ENCODE data around the gene PCBP4.

PCBP4 gene

DNA sequence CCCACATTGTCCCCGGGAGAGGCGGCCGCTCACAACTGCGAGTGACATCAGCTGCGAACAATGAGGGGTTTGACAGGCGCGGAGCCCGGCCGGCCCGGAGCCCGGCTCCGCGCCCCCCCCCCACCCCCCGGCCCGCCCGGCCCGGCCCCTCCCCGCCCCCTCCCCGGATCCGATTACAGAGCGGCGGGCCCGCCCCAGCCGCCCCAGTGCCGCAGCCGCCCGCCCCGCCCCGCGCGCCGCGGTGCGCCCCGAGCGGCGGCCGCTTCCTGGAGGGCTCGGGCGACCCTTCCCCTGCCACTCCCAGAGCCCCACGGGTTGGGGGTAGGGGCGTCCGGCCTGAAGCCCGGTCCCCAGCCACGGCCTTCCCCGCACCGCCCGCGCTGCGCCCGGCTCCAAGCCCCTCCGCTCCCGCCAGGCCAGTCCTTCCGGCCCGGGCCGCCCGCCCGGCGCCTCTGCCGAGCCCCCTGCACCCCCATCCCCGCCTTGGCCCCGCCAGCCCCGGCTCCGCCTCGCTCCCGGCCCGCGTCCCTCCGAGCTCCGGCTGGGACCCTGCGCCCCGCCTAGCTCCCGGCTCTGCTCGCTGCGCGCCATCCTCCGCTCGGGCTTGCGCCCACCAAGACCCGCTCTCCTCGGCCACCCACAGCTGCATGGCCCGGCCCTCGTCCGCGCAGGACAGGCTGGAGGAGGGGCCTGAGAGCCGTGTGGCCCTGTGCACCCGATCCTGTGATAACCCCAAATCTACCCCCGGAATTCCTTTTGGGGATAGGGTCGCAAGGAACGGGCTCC is at the start of gene PCBP4:
Gene PCBP4 (minus strand): TSS at position 71 of the 786 bp plus-strand sequence. CDS start 6,214 bp downstream, outside the sequence.
- in situ Hi-C loops (cut with MboI; ENCODE audit: low sequenced_read_pairs), result no loop called here

DNA sequence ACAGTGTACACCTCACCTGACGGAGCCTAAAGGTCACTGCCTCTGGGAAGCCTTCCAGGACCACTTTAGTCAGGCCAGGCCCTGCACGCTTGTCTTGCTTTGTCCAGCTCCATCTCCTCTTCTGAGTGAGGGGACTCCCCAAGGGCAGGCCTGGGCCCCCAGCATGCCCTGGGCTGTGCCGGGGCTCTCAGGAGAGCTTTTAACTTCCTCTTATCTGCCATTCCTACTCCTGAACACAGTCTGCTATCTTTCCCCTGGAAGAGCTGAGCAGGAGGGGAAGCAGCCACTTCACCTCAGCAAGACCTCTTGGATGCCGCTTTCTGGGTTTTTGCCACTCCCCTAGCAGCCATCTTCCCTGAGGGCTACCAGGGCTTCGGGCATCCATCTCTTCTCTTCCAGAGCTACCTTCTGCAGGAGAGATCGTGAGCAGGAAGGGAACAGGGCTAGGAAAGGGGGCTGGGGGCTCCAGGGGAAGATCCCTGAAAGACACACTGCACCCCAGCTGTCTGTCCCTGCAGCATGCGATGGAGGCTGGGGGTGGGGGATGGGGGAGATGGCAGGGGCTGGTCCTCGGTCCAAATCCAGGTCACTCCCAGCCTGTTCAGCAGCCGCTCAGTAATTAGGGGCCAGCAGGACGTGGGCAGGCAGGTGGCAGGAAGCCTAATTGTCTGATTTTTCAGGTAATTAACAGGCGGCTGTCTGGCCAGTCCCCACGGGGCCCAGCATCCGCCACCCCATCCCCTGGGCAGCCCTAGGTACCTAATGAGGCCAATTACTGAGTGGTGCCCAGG is 48.4 kb upstream of the PCBP4 start:
- in situ Hi-C loops (cut with MboI; ENCODE audit: low sequenced_read_pairs), result no loop called here

DNA sequence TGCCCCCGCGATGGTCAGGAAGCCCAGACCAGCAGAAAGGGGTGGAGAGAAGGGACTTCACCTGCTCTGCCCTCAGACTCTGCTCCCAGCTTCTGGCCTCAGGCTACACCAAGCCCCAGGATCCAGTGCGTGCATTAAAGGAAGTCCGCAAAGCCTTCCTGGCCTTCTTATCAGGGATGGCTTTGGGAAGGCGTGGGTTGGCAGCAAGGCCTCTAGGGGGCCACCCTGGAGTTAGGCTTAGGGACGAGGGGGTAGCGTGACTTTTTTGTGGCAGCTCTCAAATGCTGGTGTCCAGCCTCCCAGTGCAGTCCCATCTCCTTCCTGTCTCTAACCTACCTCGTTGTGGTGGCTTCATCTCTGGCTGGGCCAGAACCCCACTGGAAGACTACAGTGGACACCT is 47.4 kb upstream of the PCBP4 start:
- in situ Hi-C loops (cut with MboI; ENCODE audit: low sequenced_read_pairs), result no loop called here

DNA sequence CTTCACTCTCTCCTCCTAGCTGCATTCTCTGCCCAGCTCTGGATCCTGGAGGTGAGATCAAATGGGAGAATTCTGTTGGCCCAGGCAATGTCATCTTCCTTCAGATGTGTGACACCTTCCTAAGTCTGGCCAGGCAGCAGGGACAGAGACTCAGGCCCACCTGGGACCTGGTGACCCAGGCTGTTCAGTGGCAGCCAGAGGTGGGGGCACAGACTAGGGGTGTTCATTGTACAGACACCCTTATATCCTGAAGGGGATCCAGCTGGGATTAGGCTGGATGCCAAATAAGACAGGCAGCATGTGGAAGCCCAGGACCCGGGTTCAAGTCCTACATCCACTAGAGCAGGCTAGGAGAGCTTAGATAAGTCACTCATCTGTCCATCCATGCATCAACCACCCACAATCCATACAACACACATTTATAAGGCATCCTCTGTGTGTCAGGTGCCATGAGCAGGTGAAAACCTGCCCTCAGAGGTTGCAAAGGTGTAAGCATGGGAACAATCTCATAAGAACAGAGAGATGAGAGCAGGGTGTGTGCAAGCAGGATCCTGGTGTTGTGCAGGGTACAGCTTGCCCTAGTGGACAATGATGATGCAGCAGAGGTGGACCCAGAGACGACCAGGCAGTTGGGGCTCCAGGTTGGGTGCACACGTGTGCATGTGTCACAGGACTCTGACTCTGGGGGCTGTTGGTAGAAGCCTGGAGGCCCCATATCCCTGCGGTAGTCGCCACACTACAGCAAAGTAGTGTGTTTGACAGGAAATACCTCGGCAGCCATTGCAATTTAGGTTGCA is 46.7 kb upstream of the PCBP4 start:
- in situ Hi-C loops (cut with MboI; ENCODE audit: low sequenced_read_pairs), result no loop called here

DNA sequence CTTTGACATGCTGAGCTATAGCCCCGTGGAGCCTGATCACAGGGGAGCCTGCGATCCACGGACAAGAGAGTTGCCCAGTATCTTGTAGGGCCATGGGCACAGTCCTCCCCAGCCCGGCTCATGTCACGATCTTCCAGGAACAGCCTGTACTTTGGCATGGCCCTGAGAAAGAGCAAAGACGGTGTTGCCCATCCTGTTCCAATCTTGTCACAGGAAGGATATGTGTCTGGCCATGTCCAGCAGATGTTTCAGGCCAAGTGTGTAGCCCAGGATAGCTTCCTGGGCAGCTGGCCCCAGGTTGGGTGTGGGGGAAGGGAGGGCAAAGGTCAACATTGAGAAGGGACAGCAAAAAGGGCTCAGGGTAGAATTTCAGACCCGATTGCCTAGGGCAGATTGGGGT is 45.4 kb upstream of the PCBP4 start:
- in situ Hi-C loops (cut with MboI; ENCODE audit: low sequenced_read_pairs), result no loop called here

DNA sequence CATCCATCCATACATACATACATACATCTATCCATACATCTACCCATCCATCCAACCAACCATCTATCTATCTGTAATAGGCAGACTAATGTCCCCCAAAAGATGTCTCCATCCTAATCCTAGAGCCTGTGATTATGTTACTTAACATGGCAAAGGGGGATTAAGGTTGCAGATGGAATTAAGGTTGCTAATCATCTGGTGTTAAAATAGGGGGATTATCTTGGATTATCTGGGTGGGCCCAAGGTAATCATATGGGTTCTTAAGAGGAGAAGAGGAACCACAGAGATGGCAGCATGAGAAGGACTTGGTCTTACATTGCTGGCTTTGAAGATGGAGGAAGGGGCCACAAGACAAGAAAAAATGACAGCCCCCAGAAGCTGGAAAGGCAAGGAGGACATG is 43.2 kb upstream of the PCBP4 start:
- in situ Hi-C loops (cut with MboI; ENCODE audit: low sequenced_read_pairs), result no loop called here

DNA sequence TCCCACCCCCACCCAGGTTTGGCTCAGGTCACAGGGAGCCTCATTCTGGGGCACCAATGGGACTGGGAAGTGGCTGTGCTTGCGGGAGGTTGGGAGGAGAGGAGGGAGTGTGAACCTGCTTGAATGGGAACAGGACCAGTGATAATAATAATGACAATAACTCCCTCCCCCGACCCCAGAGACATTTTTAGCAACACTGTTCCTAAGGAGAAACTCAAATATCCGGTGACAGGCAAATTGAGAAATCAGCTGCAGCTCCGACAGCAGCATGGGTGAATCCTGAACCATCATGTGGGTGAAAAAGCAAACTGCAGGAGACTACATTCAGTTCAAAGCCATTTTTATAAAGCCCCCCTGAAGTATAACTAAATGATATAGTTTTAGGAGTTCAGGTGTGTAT is 40.0 kb upstream of the PCBP4 start:
- in situ Hi-C loops (cut with MboI; ENCODE audit: low sequenced_read_pairs), result loop anchor here (10.0 kb wide), 1 partner anchor 118 kb away; no protein-coding TSS in a partner anchor

DNA sequence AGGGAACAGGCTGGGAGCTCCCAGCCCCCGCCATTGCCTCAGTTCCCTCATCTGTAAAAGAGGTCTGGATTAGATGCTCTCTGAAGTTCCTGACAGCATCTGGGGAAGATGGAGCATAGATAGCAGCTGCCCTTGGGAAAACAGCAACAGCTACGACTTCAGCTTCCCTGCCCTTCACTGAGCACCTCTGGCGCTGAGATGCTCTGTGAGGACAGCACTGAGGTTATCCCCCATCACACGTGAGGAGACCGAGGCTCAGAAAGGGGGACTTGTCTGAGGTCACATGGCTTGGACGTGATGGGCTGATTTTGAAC is 39.5 kb upstream of the PCBP4 start:
- in situ Hi-C loops (cut with MboI; ENCODE audit: low sequenced_read_pairs), result loop anchor here (10.0 kb wide), 1 partner anchor 118 kb away; no protein-coding TSS in a partner anchor

DNA sequence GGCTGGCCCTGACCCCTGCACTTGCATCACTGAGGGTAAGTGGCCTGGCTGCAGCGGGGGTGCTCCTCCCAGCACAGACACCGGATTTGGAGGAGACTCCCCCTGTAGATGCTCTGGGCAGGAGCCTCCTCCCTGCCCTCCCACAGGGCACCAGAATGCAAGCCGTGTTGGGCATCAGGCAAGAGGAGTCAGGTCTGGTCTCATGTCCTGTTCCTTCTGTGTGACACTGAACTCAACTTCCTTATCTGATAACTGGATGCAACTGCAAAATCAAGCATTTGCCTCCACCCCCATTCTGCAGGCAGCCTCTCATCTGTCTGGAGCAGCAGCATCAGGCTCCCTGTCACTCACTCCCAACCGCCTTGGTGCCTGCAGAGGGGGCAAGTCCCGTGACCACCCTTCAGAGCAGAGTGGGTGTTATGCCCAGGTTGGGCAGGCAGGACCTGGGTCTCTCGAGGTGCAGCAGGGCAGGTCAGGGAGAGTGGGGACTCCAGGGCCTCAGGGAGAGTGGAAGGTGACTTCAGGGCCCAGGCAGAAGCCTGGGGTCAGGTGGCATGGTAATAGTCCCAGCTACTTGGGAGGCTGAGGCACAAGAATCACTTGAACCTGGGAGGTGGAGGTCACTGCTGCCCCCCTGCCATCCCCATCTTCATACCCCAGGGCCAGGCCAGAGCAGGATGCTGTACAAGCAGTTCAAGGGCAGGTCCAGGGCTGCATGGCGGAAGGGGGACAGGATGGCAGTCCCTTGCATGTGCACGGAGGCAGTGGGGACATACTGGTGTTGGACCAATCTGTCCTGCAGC is 39.0 kb upstream of the PCBP4 start:
- in situ Hi-C loops (cut with MboI; ENCODE audit: low sequenced_read_pairs), result loop anchor here (10.0 kb wide), 1 partner anchor 119 kb away; no protein-coding TSS in a partner anchor

DNA sequence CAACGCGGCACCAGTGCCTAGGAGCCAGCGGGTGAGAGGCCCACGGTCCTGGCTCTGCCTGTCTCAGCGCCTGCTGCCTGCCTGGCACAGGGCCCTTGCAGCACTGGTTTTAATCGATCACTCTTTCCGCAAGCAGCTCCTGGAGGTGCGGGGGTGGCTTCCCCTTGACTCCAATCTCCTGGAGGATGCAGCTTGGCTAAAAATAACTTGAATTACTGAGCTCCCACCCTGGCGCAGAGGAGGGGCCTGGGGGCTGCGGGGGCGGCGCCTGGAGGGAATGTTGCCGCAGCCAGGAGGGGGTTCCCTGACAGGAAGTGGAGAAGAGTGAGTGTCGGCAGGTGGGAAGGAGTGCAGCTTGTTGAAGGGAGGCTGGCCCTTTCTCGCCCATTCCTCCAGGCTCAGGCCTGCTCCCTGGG is 38.3 kb upstream of the PCBP4 start:
- in situ Hi-C loops (cut with MboI; ENCODE audit: low sequenced_read_pairs), result loop anchor here (10.0 kb wide), 1 partner anchor 119 kb away; no protein-coding TSS in a partner anchor

DNA sequence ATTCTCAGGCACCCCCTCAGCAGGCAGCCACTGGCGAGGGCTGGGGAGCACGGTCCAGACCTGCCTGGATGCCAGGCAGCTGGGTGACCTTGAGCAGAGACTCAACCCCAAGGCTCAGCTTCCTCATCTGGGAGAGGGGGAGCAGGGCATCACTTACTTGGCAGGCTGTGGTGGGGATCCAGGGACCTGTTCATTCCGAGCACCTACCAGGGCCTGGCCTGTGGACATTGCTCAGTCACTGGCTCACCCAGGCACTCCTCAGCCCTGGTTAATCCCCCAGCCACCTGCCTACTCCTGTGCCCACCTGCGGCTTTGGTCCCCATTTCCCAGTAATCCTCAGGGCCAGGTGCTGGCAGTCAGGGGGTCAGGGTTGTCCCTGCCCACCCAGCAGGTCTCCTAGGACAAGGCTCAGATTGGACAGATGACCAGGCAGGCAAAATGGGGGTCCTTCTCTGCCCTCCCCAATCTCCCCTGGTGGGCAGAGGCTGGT is 37.7 kb upstream of the PCBP4 start:
- in situ Hi-C loops (cut with MboI; ENCODE audit: low sequenced_read_pairs), result loop anchor here (10.0 kb wide), 1 partner anchor 120 kb away; no protein-coding TSS in a partner anchor

DNA sequence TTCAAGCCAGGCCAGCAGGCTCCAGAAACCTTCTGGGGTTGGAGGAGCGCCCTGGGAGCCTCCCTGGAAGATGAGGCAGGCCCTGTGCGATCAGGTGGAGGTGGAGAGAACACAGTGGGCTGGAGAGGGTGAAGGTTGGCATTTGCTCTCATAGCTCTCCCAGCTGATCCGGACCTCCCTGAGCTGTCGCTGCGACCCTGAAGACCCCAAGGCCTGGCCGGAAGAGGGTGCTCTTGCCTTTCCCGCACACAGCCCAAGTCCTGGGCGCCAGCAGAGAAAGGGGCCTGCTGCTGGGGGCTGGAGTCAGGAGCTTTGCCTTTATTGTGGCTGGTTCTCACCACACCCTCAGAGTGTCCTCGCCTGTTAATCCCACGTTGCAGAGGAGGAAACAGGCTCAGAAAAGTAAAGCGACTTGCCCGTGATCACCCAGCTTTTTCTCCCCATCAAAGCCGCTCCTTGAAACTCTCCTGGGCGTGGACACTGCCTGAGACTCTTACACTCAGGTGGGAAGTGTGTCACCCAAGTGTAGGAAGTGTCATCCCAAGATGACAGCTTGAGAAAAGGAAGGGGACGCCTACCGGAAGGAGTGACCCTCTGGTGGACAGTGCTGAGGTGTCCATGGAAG is 37.0 kb upstream of the PCBP4 start:
- in situ Hi-C loops (cut with MboI; ENCODE audit: low sequenced_read_pairs), result loop anchor here (10.0 kb wide), 1 partner anchor 121 kb away; no protein-coding TSS in a partner anchor

DNA sequence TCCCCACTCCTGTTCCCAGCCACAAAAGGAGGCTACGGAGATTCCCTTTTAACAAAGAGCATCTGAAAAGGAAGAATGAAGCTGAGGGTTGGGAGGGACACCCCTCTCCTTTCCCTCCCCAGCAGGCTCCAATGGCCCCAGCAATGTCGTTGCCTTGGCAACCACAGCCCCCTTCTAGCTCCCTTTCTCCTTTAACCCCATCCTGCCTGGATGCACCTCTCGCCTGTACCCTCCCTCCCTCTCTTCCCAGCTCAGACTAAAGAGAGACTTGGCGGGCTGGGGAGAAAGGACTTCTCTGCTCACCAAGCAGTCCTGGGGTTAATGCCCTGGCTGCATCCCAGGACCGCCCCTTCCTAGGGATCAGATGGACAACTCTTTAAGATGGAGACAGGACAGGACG is 35.5 kb upstream of the PCBP4 start:
- in situ Hi-C loops (cut with MboI; ENCODE audit: low sequenced_read_pairs), result loop anchor here (10.0 kb wide), 1 partner anchor 122 kb away; no protein-coding TSS in a partner anchor

DNA sequence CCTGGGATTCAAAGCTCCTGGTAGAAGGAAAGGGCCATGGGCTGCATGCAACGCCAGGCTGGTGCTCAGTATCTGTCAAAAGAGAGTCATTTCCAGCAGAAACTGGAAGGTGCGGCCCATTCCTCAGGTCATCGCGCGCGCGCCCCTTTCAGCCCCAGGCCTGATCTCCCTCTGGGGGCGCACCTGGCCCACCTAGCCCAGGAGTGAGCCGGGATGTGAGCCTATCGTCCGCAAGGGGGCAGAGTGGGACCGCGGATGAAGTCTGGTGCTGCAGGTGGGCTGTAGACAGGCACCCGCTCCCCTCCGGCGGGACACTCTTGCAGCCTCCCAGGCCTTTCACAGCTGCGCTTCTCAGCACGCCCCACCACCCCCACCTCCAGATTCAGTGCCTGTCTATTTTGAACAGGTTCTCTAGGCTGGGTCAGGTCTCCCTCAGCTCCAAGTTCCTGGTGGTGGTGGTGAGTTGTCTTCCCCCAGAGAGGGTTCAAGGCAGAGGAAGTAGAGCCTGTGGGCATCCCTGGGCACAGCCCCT is 34.3 kb upstream of the PCBP4 start:
- in situ Hi-C loops (cut with MboI; ENCODE audit: low sequenced_read_pairs), result loop anchor here (10.0 kb wide), 1 partner anchor 123 kb away; no protein-coding TSS in a partner anchor

DNA sequence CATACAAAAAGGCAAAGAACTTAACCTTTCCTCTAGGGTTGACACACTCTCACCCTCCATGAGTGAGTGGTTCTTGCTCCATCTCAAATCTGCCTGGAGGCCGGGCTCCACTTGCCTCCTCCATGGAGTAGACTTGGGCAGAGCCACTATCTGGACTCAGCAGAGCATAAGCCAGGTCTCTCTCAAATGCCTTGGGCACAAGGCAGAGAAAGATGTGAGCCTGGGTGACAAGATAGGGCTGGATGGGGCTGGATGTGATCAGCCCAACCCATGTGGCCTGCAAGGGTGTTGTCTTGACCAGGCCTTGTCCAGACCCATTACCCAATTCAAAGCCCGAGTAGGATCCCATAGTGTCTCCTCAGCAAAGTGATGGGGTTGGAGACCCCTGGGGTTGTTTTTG is 32.6 kb upstream of the PCBP4 start:
- in situ Hi-C loops (cut with MboI; ENCODE audit: low sequenced_read_pairs), result loop anchor here (10.0 kb wide), 1 partner anchor 125 kb away; no protein-coding TSS in a partner anchor

DNA sequence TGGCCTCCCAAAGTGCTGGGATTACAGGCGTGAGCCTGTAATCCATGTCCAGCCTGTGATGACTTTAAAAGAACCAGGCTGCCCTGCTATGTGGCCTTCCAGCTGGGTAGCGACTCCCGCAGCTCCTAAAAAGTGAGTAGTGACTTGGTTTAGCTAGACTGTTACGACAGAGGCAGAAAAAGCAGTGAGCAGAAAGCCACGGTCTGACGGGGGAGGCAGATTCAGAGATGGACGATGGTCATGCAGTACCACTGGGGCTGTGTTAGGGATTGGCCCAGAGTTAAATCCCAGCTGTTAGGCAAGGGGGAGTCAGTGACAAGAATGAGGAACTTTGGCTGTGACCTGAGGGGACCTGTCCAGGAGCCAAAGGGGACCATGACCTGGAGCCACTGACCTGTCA is 31.5 kb upstream of the PCBP4 start:
- in situ Hi-C loops (cut with MboI; ENCODE audit: low sequenced_read_pairs), result no loop called here

DNA sequence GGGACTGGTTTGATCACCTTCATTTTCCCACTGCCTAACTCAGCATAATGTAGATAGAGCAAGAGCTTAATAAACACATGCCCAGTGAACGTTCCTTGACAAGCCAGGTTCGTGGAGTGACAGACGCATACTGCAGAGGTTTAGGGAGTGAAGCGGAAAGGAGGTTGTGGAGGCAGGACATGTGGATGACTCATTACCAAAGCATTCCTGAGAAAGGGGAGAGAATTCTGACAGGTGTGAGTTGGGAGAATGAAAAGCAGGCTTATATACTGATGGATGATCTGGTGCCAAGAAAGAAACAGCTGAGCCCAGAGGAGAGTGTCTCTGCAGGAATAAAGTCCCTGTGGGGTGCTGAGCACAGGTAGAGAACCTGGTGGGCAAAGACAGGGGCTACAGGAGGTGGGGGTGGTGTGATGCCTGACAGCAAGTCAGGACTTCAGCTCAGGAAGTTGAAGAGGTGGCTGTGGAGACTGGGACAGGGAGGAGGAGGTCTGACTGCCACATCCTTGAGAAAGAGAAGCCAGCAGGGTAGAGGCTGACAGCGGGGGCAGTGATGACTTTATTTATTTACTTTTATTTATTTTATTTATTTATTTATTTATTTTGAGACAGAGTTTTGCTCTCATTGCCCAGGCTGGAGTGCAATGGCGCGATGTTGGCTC is 30.8 kb upstream of the PCBP4 start:
- in situ Hi-C loops (cut with MboI; ENCODE audit: low sequenced_read_pairs), result no loop called here

DNA sequence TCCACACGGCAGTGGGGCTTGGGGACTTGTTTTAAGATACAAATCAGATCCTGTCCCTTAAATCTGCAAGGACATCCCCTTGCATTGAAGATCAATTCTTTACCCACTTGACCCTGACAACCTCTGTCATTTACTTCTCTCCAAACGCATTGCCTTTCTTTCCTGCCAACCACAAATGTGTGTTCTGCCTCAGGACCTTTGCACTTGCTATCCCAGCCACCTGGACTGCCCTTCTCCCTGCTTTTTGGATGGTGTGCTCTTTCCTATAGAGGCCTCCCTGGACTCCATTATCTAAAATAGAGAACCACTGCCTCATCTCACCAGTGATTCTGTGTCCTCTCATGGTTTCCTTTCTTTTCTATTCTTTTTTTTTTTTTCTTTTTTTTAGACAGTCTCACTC is 29.9 kb upstream of the PCBP4 start:
- in situ Hi-C loops (cut with MboI; ENCODE audit: low sequenced_read_pairs), result no loop called here
